ENCODE measurements around the gene GRIN3B.
"Not testable (repeated sequence)": the region's sequence is repeated elsewhere in the genome, so short reads cannot be mapped to it uniquely, and the experiment has no call there.

The GRIN3B gene

GRCh38 chr19:1020868-1021425, 20.7 kb downstream of the GRIN3B start, which contains the start of gene TMEM259:
Gene TMEM259, minus strand, starts transcription at chr19:1021123. Its CDS starts 127 bp downstream, at chr19:1020996.
- DNase-seq: peak; percentile 96

GRCh38 chr19:1023883-1024188, 23.6 kb downstream of the GRIN3B start:
- not testable (repeated sequence) for DNase-seq

GRCh38 chr19:1025080-1025479, 24.9 kb downstream of the GRIN3B start:
- DNase-seq: not testable (repeated sequence)

GRCh38 chr19:1025960-1026782, 26.0 kb downstream of the GRIN3B start, which contains the start of gene CNN2:
Gene CNN2, plus strand, starts transcription at chr19:1026608. Its CDS starts 54 bp downstream, at chr19:1026662.
- no peak for DNase-seq

- DNase-seq: no peak
Measured at GRCh38 chr19:1026783-1027649, 26.8 kb downstream of the GRIN3B start.

GRCh38 chr19:1027650-1028061, 27.4 kb downstream of the GRIN3B start:
- no peak for DNase-seq

- no peak for DNase-seq
Measured at GRCh38 chr19:1028062-1028926, 28.1 kb downstream of the GRIN3B start.

GRCh38 chr19:1032264-1032867, 32.1 kb downstream of the GRIN3B start:
- no peak for DNase-seq

- no peak for DNase-seq
Measured at GRCh38 chr19:1035998-1036621, 35.9 kb downstream of the GRIN3B start.

GRCh38 chr19:1037621-1038064, 37.4 kb downstream of the GRIN3B start:
- DNase-seq: no peak

GRCh38 chr19:1038978-1039645, 38.9 kb downstream of the GRIN3B start:
- no peak for DNase-seq

- peak; percentile 91 for DNase-seq
Measured at GRCh38 chr19:1039646-1040475, 39.6 kb downstream of the GRIN3B start, which contains the start of gene ABCA7. Gene ABCA7, plus strand, starts transcription at chr19:1040107. Its CDS starts 1,255 bp downstream, at chr19:1041362.

- DNase-seq: peak; percentile 89
Measured at GRCh38 chr19:1040476-1041271, 40.5 kb downstream of the GRIN3B start.

- no peak for DNase-seq
Measured at GRCh38 chr19:1041272-1041834, 41.1 kb downstream of the GRIN3B start.

- DNase-seq: peak; percentile 33
Measured at GRCh38 chr19:1041835-1042685, 41.8 kb downstream of the GRIN3B start.

GRCh38 chr19:1042689-1043511, 42.7 kb downstream of the GRIN3B start:
- DNase-seq: peak; percentile 60

GRCh38 chr19:1045247-1045603, 45.0 kb downstream of the GRIN3B start:
- no peak for DNase-seq
